DOHH2 (cell line): Measurements from ENCODE around the gene KCNJ1.

ENCODE experiments used
- CTCF ChIP-seq: fragments of 200-600 bp; sonication (generic); IDR thresholded peaks from one replicate; pipeline ENCODE4 v1.5.1; 2014; ENCODE audit warnings: antibody characterized with exemption, mild to moderate bottlenecking, low read depth, low read length; ENCODE audit not compliant: poor library complexity, severe bottlenecking
- EZH2phosphoT487 ChIP-seq: fragments of 200-600 bp; sonication (generic); IDR thresholded peaks from 2 replicates; pipeline ENCODE4 v1.6.1; 2017; ENCODE audit warnings: borderline replicate concordance, mild to moderate bottlenecking, antibody characterized with exemption, low read length, moderate library complexity, mixed read lengths

GRCh38 chr11:128819198-128819597 lies 47.9 kb downstream of the KCNJ1 start:
- TF ChIP-seq CTCF (no peak), EZH2phosphoT487 (no peak)
